Measurements from ENCODE around the gene RTRAF. TPM values are rescaled to one million over a fixed set of nuclear protein-coding genes. Genes with fewer than 3 reads are reported as not detected.

Gene RTRAF
- total and polyA plus RNA-seq, 10 of the 15 experiments (the other 5 are each of a cell fraction or from before 2014, with no cell fraction given): 248 to 540 (median 368) TPM

GRCh38 chr14:52026017-52026660 is 36.8 kb downstream of the RTRAF start:
- Histone ChIP-seq H4K20me1 (ENCODE audit: control insufficient read depth, insufficient read depth) (no peaks in the 10 kb centered on the region), H2AFZ (ENCODE audit: control insufficient read depth, low read depth, low read length) (no peak overlapping the region), H3K9ac (ENCODE audit: control insufficient read depth, insufficient read depth, low read length) (no peak overlapping the region), H3K79me2 (ENCODE audit: control insufficient read depth, insufficient read depth, low read length) (no peaks in the 10 kb centered on the region), H3K36me3 (ENCODE audit: control insufficient read depth in 2 of 2, insufficient read depth in 2 of 2, low read length in 1 of 2) (no peaks in the 10 kb centered on the region), H3K4me2 (ENCODE audit: control insufficient read depth, insufficient read depth) (no peak overlapping the region), H3K27me3 (replicated peaks in 1 of 2; ENCODE audit: control insufficient read depth in 2 of 2, insufficient read depth in 2 of 2, low read length in 1 of 2) (no peaks in the 10 kb centered on the region), H3K4me3 (no peak overlapping the region), H3K4me1 (ENCODE audit: control insufficient read depth, insufficient read depth, low read length) (peaks cover 12% of the 10 kb centered on the region), H3K9me3 (replicated peaks; ENCODE audit: control insufficient read depth, insufficient read depth, low read length) (no peaks in the 10 kb centered on the region; the same call in 2 of the 3 replicates), H3K27ac (ENCODE audit: control insufficient read depth, insufficient read depth) (no peak overlapping the region)
- SMC1A ChIA-PET (ENCODE audit: uncharacterized antibody, unreplicated experiment): interaction anchor here (0.6 to 1.0 kb wide), 4 partner anchors 10 to 51 kb away, joined by 3 to 4 read pairs (median 3); no protein-coding TSS in a partner anchor
- FAIRE-seq: no peak
- CTCF ChIA-PET: interaction anchor here (1.2 kb wide), 1 partner anchor 33 kb away, joined by 3 read pairs; no protein-coding TSS in a partner anchor
- DNase-seq (ENCODE audit: low read depth, low spot score): no peak
- POLR2A ChIA-PET: interaction anchor here (0.6 kb wide), 1 partner anchor 36 kb away, joined by 3 read pairs; no protein-coding TSS in a partner anchor
- WGBS (ENCODE audit: insufficient coverage, insufficient replicate concordance, low lambda C conversion rate, missing lambda C conversion rate): 76% methylated on average over 8 of the region's 8 CpGs
- in situ Hi-C loops (cut with MboI) (no loop called here), intact Hi-C loops (cut with micrococcal nuclease; ENCODE audit: unreplicated experiment) (no loop called here)
- no peak for ATAC-seq
- RAD21 ChIA-PET (ENCODE audit: unreplicated experiment): no interaction called here
- BruUV-seq (replicated peaks): no TSS peak
- TF ChIP-seq EED (IDR thresholded peaks at IDR 0.05; ENCODE audit: low read depth) (no peak), CBX3 (IDR thresholded peaks at IDR 0.05; ENCODE audit: borderline replicate concordance, low read depth) (no peak), CHD1 (IDR thresholded peaks at IDR 0.05; ENCODE audit: low read depth, low read length) (no peak), STAT1 (conservative IDR thresholded peaks at IDR 0.05) (no peak), RB1 (IDR thresholded peaks at IDR 0.05; ENCODE audit: borderline replicate concordance) (no peak), ATF7 (IDR thresholded peaks at IDR 0.05; ENCODE audit: low read depth) (no peak), ZNF207 (IDR thresholded peaks at IDR 0.05; ENCODE audit: borderline replicate concordance) (no peak), ZZZ3 (IDR thresholded peaks at IDR 0.05; ENCODE audit: control insufficient read depth, insufficient read length, low read depth) (no peak), ZNF384 (IDR thresholded peaks at IDR 0.05; ENCODE audit: borderline replicate concordance, low read depth, low read length) (no peak), PBX3 (IDR thresholded peaks at IDR 0.05; ENCODE audit: insufficient replicate concordance, low read depth, low read length) (no peak), PAX8 (IDR thresholded peaks at IDR 0.05) (no peak), SRF (IDR thresholded peaks at IDR 0.05; ENCODE audit: low read depth in 2 of 2, low read length in 2 of 2) (no peak), IRF3 (IDR thresholded peaks at IDR 0.05) (no peak), KAT2A (conservative IDR thresholded peaks at IDR 0.05; ENCODE audit: control insufficient read depth, low read depth, low read length) (no peak)
- TF ChIP-seq, protein P1, sequence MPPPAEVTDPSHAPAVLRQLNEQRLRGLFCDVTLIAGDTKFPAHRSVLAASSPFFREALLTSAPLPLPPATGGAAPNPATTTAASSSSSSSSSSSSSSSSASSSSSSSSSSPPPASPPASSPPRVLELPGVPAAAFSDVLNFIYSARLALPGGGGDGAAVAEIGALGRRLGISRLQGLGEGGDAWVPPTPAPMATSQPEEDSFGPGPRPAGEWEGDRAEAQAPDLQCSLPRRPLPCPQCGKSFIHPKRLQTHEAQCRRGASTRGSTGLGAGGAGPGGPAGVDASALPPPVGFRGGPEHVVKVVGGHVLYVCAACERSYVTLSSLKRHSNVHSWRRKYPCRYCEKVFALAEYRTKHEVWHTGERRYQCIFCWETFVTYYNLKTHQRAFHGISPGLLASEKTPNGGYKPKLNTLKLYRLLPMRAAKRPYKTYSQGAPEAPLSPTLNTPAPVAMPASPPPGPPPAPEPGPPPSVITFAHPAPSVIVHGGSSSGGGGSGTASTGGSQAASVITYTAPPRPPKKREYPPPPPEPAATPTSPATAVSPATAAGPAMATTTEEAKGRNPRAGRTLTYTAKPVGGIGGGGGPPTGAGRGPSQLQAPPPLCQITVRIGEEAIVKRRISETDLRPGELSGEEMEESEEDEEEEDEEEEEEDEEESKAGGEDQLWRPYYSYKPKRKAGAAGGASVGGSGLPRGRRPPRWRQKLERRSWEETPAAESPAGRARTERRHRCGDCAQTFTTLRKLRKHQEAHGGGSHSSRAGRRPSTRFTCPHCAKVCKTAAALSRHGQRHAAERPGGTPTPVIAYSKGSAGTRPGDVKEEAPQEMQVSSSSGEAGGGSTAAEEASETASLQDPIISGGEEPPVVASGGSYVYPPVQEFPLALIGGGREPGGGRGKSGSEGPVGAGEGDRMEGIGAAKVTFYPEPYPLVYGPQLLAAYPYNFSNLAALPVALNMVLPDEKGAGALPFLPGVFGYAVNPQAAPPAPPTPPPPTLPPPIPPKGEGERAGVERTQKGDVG (CRISPR knock-in tag; IDR thresholded peaks at IDR 0.05): no peak
- TF ChIP-seq, protein P2, sequence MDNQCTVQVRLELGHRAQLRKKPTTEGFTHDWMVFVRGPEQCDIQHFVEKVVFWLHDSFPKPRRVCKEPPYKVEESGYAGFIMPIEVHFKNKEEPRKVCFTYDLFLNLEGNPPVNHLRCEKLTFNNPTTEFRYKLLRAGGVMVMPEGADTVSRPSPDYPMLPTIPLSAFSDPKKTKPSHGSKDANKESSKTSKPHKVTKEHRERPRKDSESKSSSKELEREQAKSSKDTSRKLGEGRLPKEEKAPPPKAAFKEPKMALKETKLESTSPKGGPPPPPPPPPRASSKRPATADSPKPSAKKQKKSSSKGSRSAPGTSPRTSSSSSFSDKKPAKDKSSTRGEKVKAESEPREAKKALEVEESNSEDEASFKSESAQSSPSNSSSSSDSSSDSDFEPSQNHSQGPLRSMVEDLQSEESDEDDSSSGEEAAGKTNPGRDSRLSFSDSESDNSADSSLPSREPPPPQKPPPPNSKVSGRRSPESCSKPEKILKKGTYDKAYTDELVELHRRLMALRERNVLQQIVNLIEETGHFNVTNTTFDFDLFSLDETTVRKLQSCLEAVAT (IDR thresholded peaks at IDR 0.05): no peak
